Fibroblast of gingiva (primary cell): ENCODE data around the gene HTR6.

Experiments
- DNase-seq: peaks from one replicate; pipeline ENCODE4 v3.0.0-alpha.2; 2011; ENCODE audit warnings: low read depth

HTR6 gene

GRCh38 chr1:19656780-19657466, 7.8 kb upstream of the HTR6 start:
- DNase-seq, result no peak

- no peak for DNase-seq
Measured at GRCh38 chr1:19657511-19657910, 7.2 kb upstream of the HTR6 start.

- DNase-seq, result no peak
Measured at GRCh38 chr1:19658186-19658585, 6.5 kb upstream of the HTR6 start.

- no peak for DNase-seq
Measured at GRCh38 chr1:19661721-19662228, 2.9 kb upstream of the HTR6 start.

- no peak for DNase-seq
Measured at GRCh38 chr1:19662313-19662712, 2.4 kb upstream of the HTR6 start.

- no peak for DNase-seq
Measured at GRCh38 chr1:19665186-19665495, 466 bp downstream of the HTR6 start.

DNA sequence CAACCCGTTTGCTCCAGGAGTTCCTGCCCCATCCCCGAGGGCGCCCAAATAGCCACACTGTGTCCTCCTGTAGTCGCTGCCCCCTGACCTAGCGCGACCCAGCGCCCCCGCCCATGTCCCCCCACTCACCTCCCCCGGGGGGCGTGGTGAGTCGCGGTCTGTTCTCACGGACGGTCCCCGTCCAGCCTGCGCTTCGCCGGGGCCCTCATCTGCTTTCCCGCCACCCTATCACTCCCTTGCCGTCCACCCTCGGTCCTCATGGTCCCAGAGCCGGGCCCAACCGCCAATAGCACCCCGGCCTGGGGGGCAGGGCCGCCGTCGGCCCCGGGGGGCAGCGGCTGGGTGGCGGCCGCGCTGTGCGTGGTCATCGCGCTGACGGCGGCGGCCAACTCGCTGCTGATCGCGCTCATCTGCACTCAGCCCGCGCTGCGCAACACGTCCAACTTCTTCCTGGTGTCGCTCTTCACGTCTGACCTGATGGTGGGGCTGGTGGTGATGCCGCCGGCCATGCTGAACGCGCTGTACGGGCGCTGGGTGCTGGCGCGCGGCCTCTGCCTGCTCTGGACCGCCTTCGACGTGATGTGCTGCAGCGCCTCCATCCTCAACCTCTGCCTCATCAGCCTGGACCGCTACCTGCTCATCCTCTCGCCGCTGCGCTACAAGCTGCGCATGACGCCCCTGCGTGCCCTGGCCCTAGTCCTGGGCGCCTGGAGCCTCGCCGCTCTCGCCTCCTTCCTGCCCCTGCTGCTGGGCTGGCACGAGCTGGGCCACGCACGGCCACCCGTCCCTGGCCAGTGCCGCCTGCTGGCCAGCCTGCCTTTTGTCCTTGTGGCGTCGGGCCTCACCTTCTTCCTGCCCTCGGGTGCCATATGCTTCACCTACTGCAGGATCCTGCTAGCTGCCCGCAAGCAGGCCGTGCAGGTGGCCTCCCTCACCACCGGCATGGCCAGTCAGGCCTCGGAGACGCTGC, 1.1 kb downstream of the HTR6 start:
- no peak for DNase-seq

DNA sequence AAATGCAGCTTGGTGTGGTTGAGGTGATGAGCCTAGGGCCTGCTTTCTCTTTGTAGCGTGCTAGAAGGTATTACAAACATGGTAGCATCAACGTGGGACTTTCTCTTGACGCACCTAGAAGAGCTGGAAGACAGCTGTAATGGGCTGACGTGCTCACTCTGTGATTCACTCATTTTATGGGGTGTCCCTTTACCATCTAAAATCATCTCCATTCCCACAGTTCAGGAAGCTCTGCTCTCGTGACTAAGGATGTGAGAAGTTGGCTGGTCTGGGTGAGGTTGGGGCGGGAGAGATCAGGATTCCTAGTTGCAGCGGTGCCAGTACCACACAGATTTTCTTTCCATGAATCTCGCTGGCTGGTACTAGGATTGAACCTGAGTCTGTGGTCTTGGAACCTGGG, 4.2 kb downstream of the HTR6 start:
- DNase-seq, result no peak

GRCh38 chr1:19670787-19671186, 6.1 kb downstream of the HTR6 start:
- no peak for DNase-seq

DNA sequence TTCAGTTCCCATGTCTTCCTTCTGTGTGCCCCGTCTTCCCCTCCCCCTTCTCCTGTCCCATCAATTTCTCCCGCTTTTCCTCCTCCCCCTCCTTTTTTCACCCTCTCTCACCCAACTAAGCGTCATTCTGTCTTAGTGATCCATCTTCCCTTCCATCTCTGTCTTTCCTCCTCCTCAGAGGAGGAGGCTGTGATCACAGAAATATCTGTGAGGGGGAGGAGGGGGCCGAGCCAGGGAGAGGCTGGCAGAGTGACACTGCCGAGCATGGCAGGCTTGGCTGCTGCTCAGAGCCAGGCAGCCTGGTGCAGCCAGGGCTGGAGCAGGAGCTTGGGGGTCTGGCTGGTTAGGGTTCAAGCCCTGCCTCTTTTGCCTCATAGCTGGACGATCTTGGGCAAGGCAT, 7.6 kb downstream of the HTR6 start:
- DNase-seq, result no peak

DNA sequence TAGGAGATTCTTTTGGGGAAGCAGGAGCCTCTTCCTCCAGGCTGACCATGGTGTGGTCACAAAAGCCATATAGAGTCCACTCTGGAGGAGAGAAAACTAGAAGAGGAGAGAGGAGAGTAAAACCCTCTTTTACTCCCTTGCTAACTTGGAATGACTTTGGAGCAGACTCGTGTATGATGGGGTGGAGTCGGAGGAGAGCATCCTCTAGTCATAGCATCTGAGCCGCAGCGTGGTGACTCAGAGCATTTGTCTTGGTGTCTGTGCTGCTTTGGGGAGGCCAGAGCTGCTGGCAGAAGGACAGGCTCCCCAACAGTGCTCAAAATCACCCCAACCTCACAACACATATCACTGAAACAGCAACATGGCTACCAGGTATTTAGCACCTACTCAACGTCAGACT, 11.1 kb downstream of the HTR6 start:
- no peak for DNase-seq

DNA sequence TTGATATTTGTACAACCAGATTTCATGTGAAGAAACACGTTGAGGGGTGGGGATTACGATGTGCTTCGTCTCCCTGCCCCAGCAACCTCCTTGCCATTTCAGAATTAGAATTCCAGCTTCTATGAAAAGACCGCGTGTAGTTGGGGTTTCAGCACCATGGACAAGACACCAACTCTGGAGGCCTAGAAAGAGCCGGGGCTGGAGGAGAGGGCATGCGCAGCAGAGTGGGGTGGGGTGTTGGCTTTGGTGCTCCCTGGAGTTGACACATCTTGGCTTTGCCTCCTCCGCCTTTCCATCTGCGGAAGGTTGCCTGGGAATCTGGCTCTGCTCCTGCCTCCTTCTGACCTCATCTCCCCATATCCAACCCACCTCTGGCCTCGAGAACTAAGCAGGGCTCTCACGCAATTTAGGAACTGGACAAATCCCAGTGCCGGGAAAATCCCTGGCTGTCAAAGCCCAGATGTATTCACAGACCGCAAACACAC, 11.8 kb downstream of the HTR6 start:
- peak; percentile 32 for DNase-seq

DNA sequence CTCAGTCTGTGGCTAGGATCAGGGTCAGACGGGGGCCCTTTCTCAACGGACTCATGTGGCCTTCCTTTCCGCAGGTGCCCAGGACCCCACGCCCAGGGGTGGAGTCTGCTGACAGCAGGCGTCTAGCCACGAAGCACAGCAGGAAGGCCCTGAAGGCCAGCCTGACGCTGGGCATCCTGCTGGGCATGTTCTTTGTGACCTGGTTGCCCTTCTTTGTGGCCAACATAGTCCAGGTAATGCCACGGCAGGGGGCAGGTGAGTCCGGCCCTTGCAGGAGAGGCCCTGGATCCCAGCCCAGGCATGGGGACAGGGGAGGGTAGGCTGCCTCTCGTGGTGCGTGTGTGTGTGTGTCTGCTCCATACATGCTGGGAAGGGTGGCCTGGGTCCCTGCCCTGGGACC, 13.8 kb downstream of the HTR6 start:
- no peak for DNase-seq

DNA sequence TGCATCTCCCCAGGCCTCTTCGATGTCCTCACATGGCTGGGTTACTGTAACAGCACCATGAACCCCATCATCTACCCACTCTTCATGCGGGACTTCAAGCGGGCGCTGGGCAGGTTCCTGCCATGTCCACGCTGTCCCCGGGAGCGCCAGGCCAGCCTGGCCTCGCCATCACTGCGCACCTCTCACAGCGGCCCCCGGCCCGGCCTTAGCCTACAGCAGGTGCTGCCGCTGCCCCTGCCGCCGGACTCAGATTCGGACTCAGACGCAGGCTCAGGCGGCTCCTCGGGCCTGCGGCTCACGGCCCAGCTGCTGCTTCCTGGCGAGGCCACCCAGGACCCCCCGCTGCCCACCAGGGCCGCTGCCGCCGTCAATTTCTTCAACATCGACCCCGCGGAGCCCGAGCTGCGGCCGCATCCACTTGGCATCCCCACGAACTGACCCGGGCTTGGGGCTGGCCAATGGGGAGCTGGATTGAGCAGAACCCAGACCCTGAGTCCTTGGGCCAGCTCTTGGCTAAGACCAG, 14.3 kb downstream of the HTR6 start:
- no peak for DNase-seq

GRCh38 chr1:19679691-19680090, 15.0 kb downstream of the HTR6 start:
- no peak for DNase-seq

DNA sequence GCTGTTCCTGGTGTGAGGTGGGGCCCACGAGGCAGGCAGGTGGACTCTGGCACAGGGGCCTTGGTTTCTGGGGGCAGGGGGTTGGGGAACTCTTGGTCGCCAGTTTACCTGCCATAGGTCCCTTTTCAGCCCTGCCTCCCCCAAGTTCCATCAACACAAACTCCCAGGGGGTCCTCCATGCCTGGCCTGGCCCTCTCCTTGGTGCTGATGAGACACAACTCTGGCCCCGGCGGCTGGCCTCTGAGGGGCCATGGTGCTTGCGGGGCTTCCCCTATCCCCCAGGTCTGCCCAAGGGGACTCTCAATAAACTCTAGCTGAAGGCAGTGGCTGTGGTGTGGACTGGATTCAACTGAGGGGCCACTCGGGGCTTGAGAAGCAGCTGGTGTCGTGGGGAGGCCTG, 16.0 kb downstream of the HTR6 start:
- DNase-seq, result no peak

GRCh38 chr1:19682257-19682656, 17.6 kb downstream of the HTR6 start:
- peak; percentile 89 for DNase-seq

DNA sequence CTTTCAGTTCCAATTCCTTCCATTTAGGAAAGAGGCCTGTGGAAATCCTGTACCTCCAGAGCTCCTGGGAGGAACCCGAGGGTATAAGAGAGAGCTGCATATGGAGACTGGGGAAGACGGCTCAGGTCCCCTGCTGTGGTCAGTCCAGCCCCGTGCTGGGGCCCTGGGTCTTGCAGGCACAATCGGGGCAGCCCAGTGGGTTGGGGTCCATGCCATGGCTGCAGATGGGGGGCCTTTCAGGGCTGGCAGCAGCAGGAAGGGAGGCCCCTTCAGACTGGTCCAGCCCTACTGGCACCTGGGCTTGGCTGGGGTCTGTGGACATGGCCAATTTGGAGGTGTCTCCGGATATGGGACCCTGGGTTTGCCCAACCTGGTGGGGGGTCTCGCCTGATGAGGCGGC, 18.2 kb downstream of the HTR6 start:
- no peak for DNase-seq

DNA sequence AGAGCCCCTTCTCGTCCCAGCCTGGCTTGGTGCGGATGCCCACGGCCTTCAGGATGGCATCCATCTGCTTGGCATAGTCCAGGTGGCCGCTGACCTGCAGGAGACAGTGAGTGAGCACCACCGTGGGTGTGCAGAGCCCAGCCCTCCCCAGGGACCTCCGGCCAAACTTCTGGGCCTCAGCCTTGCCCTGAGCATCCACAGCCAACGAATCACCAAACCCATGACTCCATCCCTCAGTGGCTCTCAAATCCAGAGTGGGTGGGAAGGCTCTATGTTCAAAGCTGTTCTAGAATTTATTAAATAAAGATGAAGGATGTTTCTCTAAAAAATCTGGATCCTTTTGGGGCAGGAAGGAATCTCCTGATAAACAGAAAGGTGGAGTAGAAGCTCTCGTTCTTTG, 18.7 kb downstream of the HTR6 start:
- no peak for DNase-seq

DNA sequence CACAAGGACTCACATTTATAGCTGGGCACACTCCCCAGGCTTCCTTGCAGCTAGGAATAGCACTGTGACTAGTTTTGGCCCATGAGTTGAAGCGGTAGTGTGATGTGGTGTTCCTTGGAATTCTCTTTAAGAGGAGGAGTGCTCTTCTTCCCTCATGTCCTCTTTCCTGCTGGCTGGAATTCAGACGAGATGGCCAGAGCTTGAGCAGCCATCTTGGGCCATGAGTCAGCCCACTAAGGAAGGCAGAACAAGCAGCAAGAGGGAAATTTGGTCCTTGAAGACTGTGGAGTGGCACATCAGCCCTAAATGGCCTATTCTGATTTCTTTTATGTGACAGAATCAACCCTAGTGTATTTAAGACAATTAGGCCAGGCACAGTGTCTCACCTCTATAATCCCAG, 20.0 kb downstream of the HTR6 start:
- DNase-seq, result no peak

DNA sequence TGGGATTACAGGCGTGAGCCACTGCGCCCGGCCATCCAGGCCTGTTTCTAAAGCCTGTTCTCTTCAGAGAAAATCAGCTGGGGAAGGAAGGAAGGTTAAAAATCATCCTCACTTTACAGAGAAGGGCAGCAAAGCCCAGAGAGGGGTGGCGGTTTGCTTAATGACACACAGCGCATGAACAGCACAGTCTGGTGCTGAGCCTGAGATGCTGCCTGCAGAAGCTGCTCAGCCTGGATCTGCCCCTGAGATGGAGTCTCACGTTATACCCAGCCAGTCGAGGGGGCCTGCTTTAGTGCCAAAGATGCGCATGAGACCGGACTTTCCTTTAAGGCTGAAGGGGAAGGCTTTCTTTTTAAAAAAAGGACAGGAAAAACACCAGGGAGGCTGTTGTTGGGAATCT, 21.3 kb downstream of the HTR6 start:
- DNase-seq, result no peak

DNA sequence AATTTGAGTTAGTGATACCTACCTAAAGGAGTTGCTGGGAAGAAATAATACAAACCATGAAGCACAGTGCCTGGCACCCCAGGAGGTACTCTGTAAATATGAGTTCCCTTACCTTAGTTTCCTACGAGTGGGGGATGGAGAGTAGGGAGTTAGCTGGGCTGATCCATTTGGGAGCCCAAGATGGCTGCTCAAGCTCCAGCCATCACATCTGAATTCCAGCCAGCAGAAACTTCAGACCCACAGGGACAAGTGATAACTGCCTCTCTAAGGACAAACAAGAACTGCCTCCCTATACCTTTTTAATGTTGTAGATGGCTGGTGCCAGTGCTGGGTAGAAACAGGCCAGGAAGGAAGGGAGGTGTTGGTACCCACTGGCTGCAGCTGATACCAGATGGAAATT, 22.7 kb downstream of the HTR6 start:
- DNase-seq, result no peak
